ENCODE measurements around the gene GATA1.
A peak's percentile ranks its signal among the peaks of the same experiment; 100 is the strongest.

The GATA1 gene

GRCh38 chrX:48801280-48802088, 15.1 kb downstream of the GATA1 start, which contains the start of gene HDAC6:
TSS of gene HDAC6 (plus strand) at chrX:48802067. CDS start at chrX:48802693, 626 bp downstream.
- Histone ChIP-seq H3K9me3 (ENCODE audit: insufficient read depth, low read length, severe bottlenecking) (no peaks in the 10 kb centered on the region), H3K4me3 (ENCODE audit: low read depth in 1 of 2, low read length in 2 of 2) (peak within 1 kb of the TSS; percentile 67 to 89; a peak in 3 of 4 replicates), H3K79me2 (ENCODE audit: insufficient read depth, low read length) (peaks cover 5% of the 10 kb centered on the region), H3K27me3 (ENCODE audit: insufficient read depth, low read length, poor library complexity) (no peaks in the 10 kb centered on the region), H2AFZ (ENCODE audit: low read depth, low read length) (peak within 1 kb of the TSS; percentile 92), H3K4me1 (ENCODE audit: insufficient read depth, low read length) (peaks cover 19% of the 10 kb centered on the region), H3K27ac (ENCODE audit: low read length) (peak within 1 kb of the TSS; percentile 93), H4K20me1 (ENCODE audit: insufficient read depth, low read length) (no peaks in the 10 kb centered on the region), H3K9ac (ENCODE audit: low read depth, low read length) (peak within 1 kb of the TSS; percentile 86), H3K36me3 (ENCODE audit: insufficient read depth, low read length) (peaks cover 9% of the 10 kb centered on the region), H3K4me2 (ENCODE audit: insufficient read depth, low read length) (peak within 1 kb of the TSS; percentile 92)
- peak; percentile 98 for DNase-seq
- ATAC-seq (ENCODE audit: insufficient read depth, low read depth), result peak; percentile 90
- TF ChIP-seq CTCF (IDR thresholded peaks at IDR 0.05; ENCODE audit: borderline replicate concordance, extremely low read depth, low read length, poor library complexity, severe bottlenecking) (no peak), EZH2 (IDR thresholded peaks at IDR 0.05; ENCODE audit: borderline replicate concordance, low read depth, low read length, severe bottlenecking) (no peak)

GRCh38 chrX:48802089-48802904, 15.9 kb downstream of the GATA1 start:
- Histone ChIP-seq H3K4me3 (ENCODE audit: low read depth in 1 of 2, low read length in 2 of 2) (peak overlapping the region; percentile 59 to 74; a peak in 3 of 4 replicates), H3K36me3 (ENCODE audit: insufficient read depth, low read length) (peaks cover 9% of the 10 kb centered on the region), H2AFZ (ENCODE audit: low read depth, low read length) (peak overlapping the region; percentile 78), H3K79me2 (ENCODE audit: insufficient read depth, low read length) (peaks cover 5% of the 10 kb centered on the region), H3K4me1 (ENCODE audit: insufficient read depth, low read length) (peaks cover 19% of the 10 kb centered on the region), H4K20me1 (ENCODE audit: insufficient read depth, low read length) (no peaks in the 10 kb centered on the region), H3K9ac (ENCODE audit: low read depth, low read length) (peak overlapping the region; percentile 86), H3K4me2 (ENCODE audit: insufficient read depth, low read length) (peak overlapping the region; percentile 78), H3K9me3 (ENCODE audit: insufficient read depth, low read length, severe bottlenecking) (no peaks in the 10 kb centered on the region), H3K27me3 (ENCODE audit: insufficient read depth, low read length, poor library complexity) (no peaks in the 10 kb centered on the region), H3K27ac (ENCODE audit: low read length) (peak overlapping the region; percentile 88)
- TF ChIP-seq CTCF (IDR thresholded peaks at IDR 0.05; ENCODE audit: borderline replicate concordance, extremely low read depth, low read length, poor library complexity, severe bottlenecking) (no peak), EZH2 (IDR thresholded peaks at IDR 0.05; ENCODE audit: borderline replicate concordance, low read depth, low read length, severe bottlenecking) (no peak)
- DNase-seq (peak; percentile 74), ATAC-seq (ENCODE audit: insufficient read depth, low read depth) (peak; percentile 38)

GRCh38 chrX:48802905-48803200, 16.5 kb downstream of the GATA1 start:
- H3K27ac ChIP-seq (ENCODE audit: low read length), result no peak overlapping the region
- peaks cover 9% of the 10 kb centered on the region for H3K36me3 ChIP-seq (ENCODE audit: insufficient read depth, low read length)
- H3K79me2 ChIP-seq (ENCODE audit: insufficient read depth, low read length), result peaks cover 5% of the 10 kb centered on the region
- H3K4me2 ChIP-seq (ENCODE audit: insufficient read depth, low read length), result peak overlapping the region; percentile 78
- H3K4me3 ChIP-seq (ENCODE audit: low read depth in 1 of 2, low read length in 2 of 2), result peak overlapping the region in 1 of 2 experiments; percentile 74; a peak in 3 of 4 replicates
- DNase-seq (no peak), ATAC-seq (ENCODE audit: insufficient read depth, low read depth) (no peak)
- TF ChIP-seq EZH2 (IDR thresholded peaks at IDR 0.05; ENCODE audit: borderline replicate concordance, low read depth, low read length, severe bottlenecking) (no peak), CTCF (IDR thresholded peaks at IDR 0.05; ENCODE audit: borderline replicate concordance, extremely low read depth, low read length, poor library complexity, severe bottlenecking) (no peak)
- H3K4me1 ChIP-seq (ENCODE audit: insufficient read depth, low read length), result peaks cover 19% of the 10 kb centered on the region
- H4K20me1 ChIP-seq (ENCODE audit: insufficient read depth, low read length), result no peaks in the 10 kb centered on the region
- H3K9me3 ChIP-seq (ENCODE audit: insufficient read depth, low read length, severe bottlenecking), result no peaks in the 10 kb centered on the region
- peak overlapping the region; percentile 86 for H3K9ac ChIP-seq (ENCODE audit: low read depth, low read length)
- H3K27me3 ChIP-seq (ENCODE audit: insufficient read depth, low read length, poor library complexity), result no peaks in the 10 kb centered on the region
- H2AFZ ChIP-seq (ENCODE audit: low read depth, low read length), result no peak overlapping the region

All from DND-41 (cell line).